Measurements from ENCODE around the gene RNF149. TPM values are rescaled to one million over a fixed set of nuclear protein-coding genes. Genes with fewer than 3 reads are reported as not detected.
A peak's percentile ranks its signal among the peaks of the same experiment; 100 is the strongest.
"Not testable (repeated sequence)": the region's sequence is repeated elsewhere in the genome, so short reads cannot be mapped to it uniquely, and the experiment has no call there.

Gene RNF149
- total and polyA plus RNA-seq, 8 donors = 51.5 to 111 (median 66.5) TPM

DNA sequence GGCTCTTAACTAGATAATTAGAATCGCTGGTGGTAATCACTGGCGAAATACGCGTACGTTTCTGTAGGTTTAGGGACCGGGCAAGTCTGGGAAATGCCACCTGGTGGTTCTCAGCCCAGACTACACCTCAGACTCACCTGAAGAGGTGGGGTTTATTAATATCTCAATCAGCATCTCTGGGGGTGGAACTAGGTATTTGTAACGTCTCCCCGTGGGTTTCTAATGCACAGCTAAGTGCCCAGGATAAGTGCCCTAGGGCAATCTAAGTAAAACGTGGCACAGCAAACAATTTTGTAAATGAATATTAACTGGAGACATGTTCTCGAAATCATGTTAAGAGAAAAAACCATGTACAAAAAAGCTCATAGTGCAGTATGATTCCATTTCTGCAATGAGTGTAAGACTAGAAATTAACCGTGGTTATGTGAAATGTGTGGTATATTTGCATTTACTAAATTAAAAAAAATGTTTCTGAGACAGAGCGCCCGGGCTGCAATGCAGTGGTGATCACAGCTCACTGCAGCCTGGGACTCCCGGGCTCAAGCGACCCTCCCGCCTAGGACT lies 56.6 kb downstream of the RNF149 start:
- intact Hi-C loops (cut with DNase I) = no loop called here
- Histone ChIP-seq H3K27me3 (no peaks in the 10 kb centered on the region), H3K4me1 (peaks cover 14 to 45% of the 10 kb centered on the region in 2 donors), H3K36me3 (peaks cover 0 to 13% of the 10 kb centered on the region in 2 donors), H3K4me3 (peak overlapping the region; percentile 87 to 94), H3K27ac (peak overlapping the region; percentile 95 to 97), H3K9me3 (no peaks in the 10 kb centered on the region)
- ATAC-seq (peak; percentile 72), DNase-seq (peak in 1 of 4 donors; percentile 61)
- peak in 1 of 2 donors; percentile 16 for TF ChIP-seq CTCF (IDR thresholded peaks at IDR 0.05)

DNA sequence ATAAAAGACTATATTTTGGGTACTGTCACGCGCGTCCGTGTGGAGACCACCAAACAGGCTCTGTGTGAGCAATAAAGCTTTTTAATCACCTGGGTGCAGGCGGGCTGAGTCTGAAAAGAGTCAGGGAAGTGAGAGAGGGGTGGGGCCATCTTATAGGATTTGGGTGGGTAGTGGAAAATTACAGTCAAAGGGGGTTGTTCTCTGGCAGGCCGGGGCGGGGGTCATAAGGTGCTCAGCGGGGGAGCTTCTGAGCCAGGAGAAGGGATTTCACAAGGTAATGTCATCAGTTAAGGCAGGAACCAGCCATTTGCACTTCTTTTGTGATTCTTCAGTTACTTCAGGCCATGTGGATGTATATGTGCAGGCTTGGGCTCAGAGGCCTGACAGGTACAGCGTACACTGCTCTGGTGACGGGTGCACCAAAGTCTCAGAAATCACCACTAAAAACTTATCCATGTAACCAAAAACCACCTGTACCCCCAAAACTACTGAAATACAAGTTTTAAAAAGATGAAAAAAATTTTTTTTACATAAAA lies 57.2 kb downstream of the RNF149 start:
- DNase-seq; H3K36me3 ChIP-seq; ATAC-seq; H3K9me3 ChIP-seq; intact Hi-C loops (cut with DNase I); H3K27ac ChIP-seq; H3K27me3 ChIP-seq: not testable (repeated sequence)
- H3K4me3 ChIP-seq = peak overlapping the region in 1 of 2 donors; percentile 87
- H3K4me1 ChIP-seq = peaks cover 14 to 39% of the 10 kb centered on the region in 2 donors

DNA sequence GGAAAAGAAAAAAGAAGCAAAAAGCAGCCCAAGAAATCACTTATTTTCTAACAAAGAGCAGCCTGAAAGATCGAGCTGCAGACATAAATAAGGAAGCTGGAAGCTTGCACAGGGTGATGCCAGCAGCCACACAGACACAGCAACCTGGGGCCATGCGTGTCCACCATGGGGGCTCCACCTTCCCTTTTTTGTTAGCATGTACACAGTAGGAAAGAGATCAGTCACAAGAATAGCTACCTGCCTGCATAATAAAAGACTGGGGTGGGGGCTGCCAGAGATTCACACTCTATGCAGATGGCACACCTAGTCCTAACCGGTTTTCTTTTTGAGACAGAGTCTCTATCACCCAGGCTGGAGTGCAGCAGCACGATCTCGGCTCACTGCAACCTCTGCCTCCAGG lies 58.7 kb downstream of the RNF149 start:
- intact Hi-C loops (cut with DNase I) = no loop called here
- TF ChIP-seq CTCF (IDR thresholded peaks at IDR 0.05) = no peak

DNA sequence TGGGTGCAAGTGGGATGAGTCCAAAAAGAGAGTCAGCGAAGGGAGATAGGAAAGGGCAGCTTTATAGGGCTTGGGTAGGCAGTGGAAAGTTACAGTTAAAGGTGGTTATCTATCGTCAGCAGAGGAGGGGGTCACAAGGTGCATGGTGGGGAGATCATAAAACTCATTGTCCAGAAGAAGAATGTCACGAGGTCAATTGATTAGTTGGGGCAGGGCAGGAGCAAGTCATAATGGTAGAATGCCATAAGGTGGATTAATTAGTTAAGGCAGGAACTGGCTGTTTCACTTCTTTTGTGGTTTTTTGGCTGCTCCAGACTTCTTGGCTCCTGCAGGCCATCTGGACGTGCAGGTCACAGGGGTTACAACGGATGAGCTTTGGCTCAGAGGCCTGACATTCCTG lies 59.7 kb downstream of the RNF149 start:
- intact Hi-C loops (cut with DNase I); H3K9me3 ChIP-seq; H3K36me3 ChIP-seq; H3K27me3 ChIP-seq; DNase-seq; H3K4me3 ChIP-seq; H3K27ac ChIP-seq; ATAC-seq: not testable (repeated sequence)
- peaks cover 3 to 15% of the 10 kb centered on the region in 2 donors for H3K4me1 ChIP-seq

More for the DNA sequence above, 58.7 kb downstream of the RNF149 start:
- Histone ChIP-seq H3K4me3 (no peak overlapping the region), H3K4me1 (peaks cover 13 to 25% of the 10 kb centered on the region in 2 donors), H3K27me3 (no peaks in the 10 kb centered on the region), H3K36me3 (no peaks in the 10 kb centered on the region), H3K9me3 (no peaks in the 10 kb centered on the region), H3K27ac (no peak overlapping the region)
- no peak for DNase-seq
- no peak for ATAC-seq

- H3K9me3 ChIP-seq; H3K27me3 ChIP-seq; DNase-seq; H3K4me3 ChIP-seq; H3K4me1 ChIP-seq; H3K36me3 ChIP-seq; intact Hi-C loops (cut with DNase I); H3K27ac ChIP-seq; ATAC-seq: not testable (repeated sequence)
Observed at GRCh38 chr2:101245468-101245867, 63.0 kb downstream of the RNF149 start.

- not testable (repeated sequence) for ATAC-seq
Observed at GRCh38 chr2:101244899-101245298, 63.6 kb downstream of the RNF149 start.

GRCh38 chr2:101244373-101244772 lies 64.1 kb downstream of the RNF149 start:
- H3K9me3 ChIP-seq; H3K27me3 ChIP-seq; intact Hi-C loops (cut with DNase I); ATAC-seq; DNase-seq; H3K4me3 ChIP-seq; H3K36me3 ChIP-seq; H3K4me1 ChIP-seq; H3K27ac ChIP-seq: not testable (repeated sequence)

More at GRCh38 chr2:101244899-101245298, 63.6 kb downstream of the RNF149 start:
- intact Hi-C loops (cut with DNase I); H3K27ac ChIP-seq; H3K9me3 ChIP-seq; H3K27me3 ChIP-seq; H3K4me3 ChIP-seq; H3K4me1 ChIP-seq; DNase-seq; H3K36me3 ChIP-seq: not testable (repeated sequence)

GRCh38 chr2:101241158-101241557 lies 67.3 kb downstream of the RNF149 start:
- ATAC-seq (no peak), DNase-seq (no peak)
- Histone ChIP-seq H3K27me3 (no peaks in the 10 kb centered on the region), H3K4me1 (no peaks in the 10 kb centered on the region), H3K27ac (no peak overlapping the region), H3K9me3 (peaks cover 0 to under 1% of the 10 kb centered on the region in 2 donors), H3K36me3 (no peaks in the 10 kb centered on the region), H3K4me3 (no peak overlapping the region)
- intact Hi-C loops (cut with DNase I) = no loop called here
- TF ChIP-seq CTCF (IDR thresholded peaks at IDR 0.05) = no peak
